Mesenchymal stem cell (in vitro differentiated cells and primary cell): ENCODE results near the gene METTL16.
"Not testable (repeated sequence)": the region's sequence is repeated elsewhere in the genome, so short reads cannot be mapped to it uniquely, and the experiment has no call there.

ENCODE experiments used
- DNase-seq: peaks from one replicate; pipeline ENCODE4 v3.0.0-alpha.2; 2013
- H2AFZ ChIP-seq: one replicate; pipeline ENCODE4 v1.6.1; 2013; ENCODE audit warnings: low read depth, mild to moderate bottlenecking, control low read depth, inconsistent platforms, low read length, moderate library complexity
- H2AK5ac ChIP-seq: 2 replicates; pipeline ENCODE4 v1.6.1; 2013; ENCODE audit warnings: low read length, moderate library complexity, mild to moderate bottlenecking, inconsistent platforms; ENCODE audit not compliant: severe bottlenecking
- H2BK120ac ChIP-seq: one replicate; pipeline ENCODE4 v1.6.1; 2013; ENCODE audit warnings: low read depth, mild to moderate bottlenecking, inconsistent platforms, low read length, moderate library complexity
- H2BK12ac ChIP-seq, 2 experiments: one replicate each; pipeline ENCODE4 v1.6.1; 2013; ENCODE audit warnings: inconsistent platforms in 2 of 2, low read length in 2 of 2, mild to moderate bottlenecking in 2 of 2, moderate library complexity in 2 of 2, control low read depth in 1 of 2
- H2BK15ac ChIP-seq: one replicate; pipeline ENCODE4 v1.6.1; 2013; ENCODE audit warnings: mild to moderate bottlenecking, low read depth, inconsistent platforms; ENCODE audit not compliant: poor library complexity, severe bottlenecking
- H2BK5ac ChIP-seq: 2 replicates; pipeline ENCODE4 v1.6.1; 2013; ENCODE audit warnings: low read depth, mild to moderate bottlenecking, low read length, control low read depth, inconsistent platforms; ENCODE audit not compliant: poor library complexity, severe bottlenecking
- H3K14ac ChIP-seq, 2 experiments: one replicate each; pipeline ENCODE4 v1.6.1; 2013; ENCODE audit warnings: inconsistent platforms in 2 of 2, low read length in 2 of 2, control low read depth in 1 of 2, mild to moderate bottlenecking in 1 of 2, moderate library complexity in 1 of 2
- H3K18ac ChIP-seq, 2 experiments: one replicate each; pipeline ENCODE4 v1.6.1; 2013; ENCODE audit warnings: inconsistent platforms in 2 of 2, low read length in 2 of 2, control low read depth in 1 of 2, low read depth in 1 of 2, mild to moderate bottlenecking in 1 of 2
- H3K23ac ChIP-seq, 2 experiments: one replicate each; pipeline ENCODE4 v1.6.1; 2013; ENCODE audit warnings: inconsistent platforms in 2 of 2, low read length in 2 of 2, mild to moderate bottlenecking in 2 of 2, moderate library complexity in 2 of 2, control low read depth in 1 of 2
- H3K27ac ChIP-seq: 2 replicates; pipeline ENCODE4 v1.5.1; 2013; ENCODE audit warnings: mild to moderate bottlenecking, moderate library complexity, low read length, control low read depth, inconsistent platforms; ENCODE audit not compliant: poor library complexity, severe bottlenecking
- H3K27me3 ChIP-seq, 2 experiments: 2 replicates each; pipeline versions ENCODE4 v1.6.1 to v1.7.0; 2013; ENCODE audit warnings: low read length in 2 of 2, mild to moderate bottlenecking in 2 of 2, moderate library complexity in 2 of 2, control low read depth in 1 of 2, inconsistent platforms in 1 of 2; ENCODE audit not compliant: control insufficient read depth in 1 of 2, insufficient read depth in 1 of 2
- H3K36me3 ChIP-seq, 2 experiments: 2 replicates each; pipeline versions ENCODE4 v1.6.1 to v1.7.0; 2013; ENCODE audit warnings: low read length in 2 of 2, control low read depth in 1 of 2, inconsistent platforms in 1 of 2, low read depth in 1 of 2, mild to moderate bottlenecking in 1 of 2; ENCODE audit not compliant: insufficient read depth in 2 of 2, control insufficient read depth in 1 of 2
- H3K4ac ChIP-seq, 2 experiments: one replicate each; pipeline ENCODE4 v1.6.1; 2013; ENCODE audit warnings: inconsistent platforms in 2 of 2, low read length in 2 of 2, mild to moderate bottlenecking in 2 of 2, moderate library complexity in 2 of 2, control low read depth in 1 of 2, low read depth in 1 of 2
- H3K4me1 ChIP-seq: 2 replicates; pipeline ENCODE4 v1.6.1; 2013; ENCODE audit warnings: low read depth, low read length, control low read depth; ENCODE audit not compliant: control insufficient read depth, insufficient read depth
- H3K4me2 ChIP-seq: 2 replicates; pipeline ENCODE4 v1.6.1; 2013; ENCODE audit warnings: low read length, mild to moderate bottlenecking, inconsistent platforms; ENCODE audit not compliant: poor library complexity, severe bottlenecking
- H3K4me3 ChIP-seq, 2 experiments: 2 replicates each; pipeline versions ENCODE4 v1.5.1 to v1.7.0; 2013; ENCODE audit warnings: low read length in 2 of 2, mild to moderate bottlenecking in 2 of 2, control low read depth in 1 of 2, low read depth in 1 of 2; ENCODE audit not compliant: insufficient read depth in 1 of 2
- H3K79me1 ChIP-seq: replicated peaks from 2 replicates; pipeline ENCODE4 v1.6.1; 2013; ENCODE audit warnings: mild to moderate bottlenecking, control low read depth, low read length, inconsistent platforms; ENCODE audit not compliant: poor library complexity, severe bottlenecking
- H3K9ac ChIP-seq: 2 replicates; pipeline ENCODE4 v1.7.0; 2013; ENCODE audit warnings: mild to moderate bottlenecking, low read length, moderate library complexity
- H3K9me3 ChIP-seq: 2 replicates; pipeline ENCODE4 v1.7.0; 2013; ENCODE audit warnings: mild to moderate bottlenecking, low read length; ENCODE audit not compliant: control insufficient read depth
- H4K8ac ChIP-seq: one replicate; pipeline ENCODE4 v1.6.1; 2013; ENCODE audit warnings: inconsistent platforms, mild to moderate bottlenecking, low read length, moderate library complexity
- H4K91ac ChIP-seq: one replicate; pipeline ENCODE4 v1.6.1; 2013; ENCODE audit warnings: mild to moderate bottlenecking, low read length, inconsistent platforms
- WGBS: methylation state at CpG from one replicate; pipeline ENCODE4 v1.1.7; 2013; ENCODE audit warnings: mixed read lengths; 5-methylcytosine and 5-hydroxymethylcytosine counted together

Gene METTL16

DNA sequence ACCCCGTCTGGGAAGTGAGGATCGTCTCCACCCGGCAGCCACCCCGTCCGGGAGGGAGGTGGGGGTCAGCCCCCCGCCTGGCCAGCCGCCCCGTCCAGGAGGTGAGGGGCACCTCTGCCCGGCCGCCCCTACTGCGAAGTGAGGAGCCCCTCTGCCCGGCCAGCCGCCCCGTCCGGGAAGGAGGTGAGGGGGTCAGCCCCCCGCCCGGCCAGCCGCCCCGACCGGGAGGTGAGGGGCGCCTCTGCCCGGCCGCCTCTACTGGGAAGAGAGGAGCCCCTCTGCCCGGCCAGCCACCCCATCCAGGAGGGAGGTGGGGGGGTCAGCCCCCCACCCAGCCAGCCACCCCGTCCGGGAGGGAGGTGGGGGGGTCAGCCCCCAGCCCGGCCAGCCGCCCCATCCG is 4.7 kb downstream of the METTL16 start:
- not testable (repeated sequence) for H2BK5ac ChIP-seq, H3K9ac ChIP-seq, H2BK12ac ChIP-seq, H2BK120ac ChIP-seq, DNase-seq, H3K4me1 ChIP-seq, H4K8ac ChIP-seq, H3K4ac ChIP-seq, H3K18ac ChIP-seq, H2AFZ ChIP-seq, H4K91ac ChIP-seq, H3K4me3 ChIP-seq, H3K79me1 ChIP-seq, H3K4me2 ChIP-seq, H3K27me3 ChIP-seq, H2BK15ac ChIP-seq, H3K9me3 ChIP-seq, H3K14ac ChIP-seq, H3K23ac ChIP-seq, H3K36me3 ChIP-seq, H2AK5ac ChIP-seq, H3K27ac ChIP-seq
- WGBS, result over 99% methylated on average over 11 of the region's 29 CpGs

- H3K27me3 ChIP-seq, result no peaks in the 10 kb centered on the region
- H3K79me1 ChIP-seq, result peaks cover 7% of the 10 kb centered on the region
- no peaks in the 10 kb centered on the region for H3K9me3 ChIP-seq
- H2BK120ac ChIP-seq, result no peak overlapping the region
- peaks cover 0 to 18% of the 10 kb centered on the region in 2 experiments for H3K36me3 ChIP-seq
- no peak overlapping the region for H3K9ac ChIP-seq
- H4K91ac ChIP-seq, result no peak overlapping the region
- H2BK5ac ChIP-seq, result no peak overlapping the region
- no peak overlapping the region for H3K14ac ChIP-seq
- no peak overlapping the region for H3K27ac ChIP-seq
- H3K23ac ChIP-seq, result no peak overlapping the region
- H3K4me2 ChIP-seq, result no peak overlapping the region
- no peak for DNase-seq
- no peaks in the 10 kb centered on the region for H3K4me1 ChIP-seq
- no peak overlapping the region for H2AK5ac ChIP-seq
- no peak overlapping the region for H4K8ac ChIP-seq
- H2AFZ ChIP-seq, result no peak overlapping the region
- WGBS, result 100% methylated on average over 3 of the region's 5 CpGs
- no peak overlapping the region for H2BK15ac ChIP-seq
- no peak overlapping the region for H3K18ac ChIP-seq
- H3K4ac ChIP-seq, result no peak overlapping the region
- no peak overlapping the region for H2BK12ac ChIP-seq
- H3K4me3 ChIP-seq, result no peak overlapping the region
Measured at GRCh38 chr17:2503627-2504026, 8.1 kb downstream of the METTL16 start.

DNA sequence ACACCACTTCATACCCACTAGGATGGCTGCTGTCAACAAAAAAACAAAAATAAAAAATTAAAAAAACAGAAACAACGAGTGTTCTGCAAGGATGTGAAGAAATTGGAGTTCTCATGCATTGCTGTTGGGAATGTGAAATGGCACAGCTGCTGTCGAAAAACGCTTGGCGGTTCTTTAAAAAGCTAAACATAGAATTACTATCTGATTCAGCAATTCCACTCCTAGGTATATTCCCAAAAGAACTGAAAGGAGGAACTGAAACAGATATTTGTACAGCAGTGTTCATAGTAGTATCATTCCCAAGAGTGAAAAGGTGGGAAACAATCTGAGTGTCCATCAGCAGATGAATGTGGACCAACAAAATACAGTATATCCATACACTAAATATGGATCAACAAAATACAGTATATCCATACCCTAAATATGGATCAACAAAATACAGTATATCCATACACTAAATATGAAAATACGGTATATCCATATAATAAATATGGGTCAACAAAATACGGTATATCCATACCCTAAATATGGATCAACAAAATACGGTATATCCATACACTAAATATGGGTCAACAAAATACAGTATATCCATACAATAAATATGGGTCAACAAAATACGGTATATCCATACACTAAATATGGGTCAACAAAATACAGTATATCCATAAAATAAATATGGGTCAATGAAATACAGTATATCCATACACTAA is 8.7 kb downstream of the METTL16 start:
- no peak overlapping the region for H2BK12ac ChIP-seq
- no peak for DNase-seq
- H3K4me2 ChIP-seq, result no peak overlapping the region
- H4K8ac ChIP-seq, result no peak overlapping the region
- H3K4ac ChIP-seq, result no peak overlapping the region
- no peaks in the 10 kb centered on the region for H3K27me3 ChIP-seq
- no peaks in the 10 kb centered on the region for H3K9me3 ChIP-seq
- H4K91ac ChIP-seq, result no peak overlapping the region
- WGBS, result 96% methylated on average over 5 of the region's 8 CpGs
- no peak overlapping the region for H3K18ac ChIP-seq
- no peak overlapping the region for H3K14ac ChIP-seq
- H3K79me1 ChIP-seq, result peaks cover 6% of the 10 kb centered on the region
- H2AK5ac ChIP-seq, result no peak overlapping the region
- H3K36me3 ChIP-seq, result peaks cover 4 to 18% of the 10 kb centered on the region in 2 experiments
- H3K4me1 ChIP-seq, result no peaks in the 10 kb centered on the region
- no peak overlapping the region for H3K27ac ChIP-seq
- no peak overlapping the region for H2BK120ac ChIP-seq
- no peak overlapping the region for H2AFZ ChIP-seq
- H2BK15ac ChIP-seq, result no peak overlapping the region
- no peak overlapping the region for H3K9ac ChIP-seq
- no peak overlapping the region for H2BK5ac ChIP-seq
- no peak overlapping the region for H3K23ac ChIP-seq
- no peak overlapping the region for H3K4me3 ChIP-seq

GRCh38 chr17:2500446-2500845 is 11.2 kb downstream of the METTL16 start:
- Histone ChIP-seq H3K9ac (no peak overlapping the region), H3K27ac (no peak overlapping the region), H3K27me3 (no peaks in the 10 kb centered on the region), H3K36me3 (peaks cover 4 to 23% of the 10 kb centered on the region in 2 experiments), H4K91ac (no peak overlapping the region), H2AK5ac (no peak overlapping the region), H2AFZ (no peak overlapping the region), H3K9me3 (no peaks in the 10 kb centered on the region), H2BK5ac (no peak overlapping the region), H2BK15ac (no peak overlapping the region), H3K4me2 (no peak overlapping the region), H3K4me1 (no peaks in the 10 kb centered on the region), H3K79me1 (peaks cover 17% of the 10 kb centered on the region), H2BK12ac (no peak overlapping the region), H4K8ac (no peak overlapping the region), H3K18ac (no peak overlapping the region), H3K14ac (no peak overlapping the region), H3K4ac (no peak overlapping the region), H3K4me3 (no peak overlapping the region), H3K23ac (no peak overlapping the region), H2BK120ac (no peak overlapping the region)
- DNase-seq, result no peak
- WGBS, result 96% methylated on average over 7 of the region's 8 CpGs
